Measurements from ENCODE around the gene RABGAP1L.

GRCh38 chr1:174262349-174263241 is 103.3 kb downstream of the RABGAP1L start:
- TF ChIP-seq CTCF (IDR thresholded peaks at IDR 0.05): peak; percentile 68 to 78 (median 69)
- no peak for TF ChIP-seq POLR2A (IDR thresholded peaks at IDR 0.05)

All from right lobe of liver (tissue), 4 donors.